Brain pericyte (primary cell): Measurements from ENCODE around the gene NOL3.

Source experiments
- DNase-seq: peaks from one replicate; pipeline ENCODE4 v3.0.0-alpha.2; 2012; ENCODE audit warnings: low read depth, low spot score

NOL3 gene

DNA sequence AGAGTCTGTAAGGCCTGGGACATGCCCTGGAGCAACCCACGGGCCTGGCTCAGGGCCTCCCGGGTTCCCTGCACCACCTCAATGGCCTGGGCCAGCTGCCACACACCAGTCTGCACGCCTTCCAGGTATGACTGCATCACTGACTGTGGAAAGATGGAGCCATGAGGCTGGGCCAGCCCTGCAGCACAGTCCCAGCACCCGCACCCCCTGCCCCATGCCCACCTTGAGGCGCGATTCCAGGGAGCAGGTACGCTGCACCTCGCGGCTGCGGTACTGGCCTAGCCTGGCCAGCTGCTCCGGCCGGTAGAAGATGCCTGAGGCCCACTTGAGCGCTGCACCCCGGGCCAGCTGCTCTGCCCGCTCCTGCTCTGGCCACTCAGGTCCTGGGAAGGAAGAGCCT, 18.5 kb downstream of the NOL3 start:
- no peak for DNase-seq

DNA sequence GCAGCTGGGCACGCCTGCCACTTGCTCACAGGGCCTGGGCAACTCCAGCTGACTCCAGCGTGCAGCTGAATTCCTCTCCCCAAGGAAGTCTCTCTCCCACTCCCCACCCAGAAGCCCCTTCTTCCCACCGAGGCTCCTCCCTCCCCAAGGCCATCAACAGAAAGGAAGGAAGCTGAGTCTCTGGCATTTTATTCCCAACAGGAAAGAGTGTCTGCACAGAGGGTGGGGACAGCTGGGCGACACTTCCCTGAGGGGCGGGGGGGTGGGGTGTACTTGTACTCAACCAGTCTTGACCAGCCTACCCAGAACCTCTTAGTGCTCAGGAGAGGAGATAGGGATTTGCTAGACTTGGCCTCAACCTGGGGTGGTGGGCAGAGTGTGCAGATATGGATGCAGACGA, 19.7 kb downstream of the NOL3 start, which contains the start of gene EXOC3L1:
TSS of gene EXOC3L1 (minus strand) at position 96 of the 400 bp plus-strand sequence. CDS start 460 bp downstream, outside the sequence.
- no peak for DNase-seq

DNA sequence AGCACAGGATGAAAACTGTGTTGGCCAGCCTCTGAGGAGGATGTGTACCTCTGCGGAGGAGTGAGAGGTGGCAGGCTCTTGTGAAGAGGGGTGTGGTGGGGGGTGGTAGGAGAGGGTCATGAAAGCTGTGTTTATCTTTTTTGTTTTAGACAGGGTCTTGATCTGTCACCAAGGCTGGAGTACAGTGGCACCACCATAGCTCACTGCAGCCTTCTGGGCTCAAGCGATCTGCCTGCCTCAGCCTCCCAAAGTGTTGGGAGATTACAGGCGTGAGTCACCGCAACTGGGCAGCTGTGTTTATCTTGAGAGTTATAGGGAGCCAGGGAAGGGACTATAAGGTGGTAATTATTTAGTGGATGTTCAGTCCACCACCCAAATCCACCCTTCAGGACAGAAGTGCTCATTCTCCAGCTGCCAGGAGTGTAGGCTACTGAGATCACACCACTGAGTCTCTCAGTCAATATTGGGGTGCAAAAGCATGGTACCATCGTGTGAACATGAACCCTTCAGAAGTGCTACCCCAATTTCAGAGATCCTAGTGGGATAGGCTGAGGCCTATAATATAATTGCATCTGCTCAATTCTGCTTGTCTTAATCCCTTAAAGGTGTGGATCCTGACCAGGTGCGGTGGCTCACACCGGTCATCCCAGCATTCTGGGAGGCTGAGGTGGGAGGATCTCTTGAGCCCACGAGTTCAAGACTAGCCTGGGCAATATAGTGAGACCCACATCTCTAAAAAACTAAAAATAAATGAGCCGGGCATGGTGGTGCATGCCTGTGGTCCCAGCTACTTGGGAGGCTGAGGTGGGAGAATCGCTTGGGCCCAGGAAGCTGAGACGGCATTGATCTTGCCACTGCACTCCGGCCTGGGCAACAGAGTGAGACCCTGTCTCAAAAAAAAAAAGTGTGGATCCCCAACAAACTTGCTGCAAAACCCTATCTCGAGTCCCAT, 20.4 kb downstream of the NOL3 start:
- DNase-seq: no peak

DNA sequence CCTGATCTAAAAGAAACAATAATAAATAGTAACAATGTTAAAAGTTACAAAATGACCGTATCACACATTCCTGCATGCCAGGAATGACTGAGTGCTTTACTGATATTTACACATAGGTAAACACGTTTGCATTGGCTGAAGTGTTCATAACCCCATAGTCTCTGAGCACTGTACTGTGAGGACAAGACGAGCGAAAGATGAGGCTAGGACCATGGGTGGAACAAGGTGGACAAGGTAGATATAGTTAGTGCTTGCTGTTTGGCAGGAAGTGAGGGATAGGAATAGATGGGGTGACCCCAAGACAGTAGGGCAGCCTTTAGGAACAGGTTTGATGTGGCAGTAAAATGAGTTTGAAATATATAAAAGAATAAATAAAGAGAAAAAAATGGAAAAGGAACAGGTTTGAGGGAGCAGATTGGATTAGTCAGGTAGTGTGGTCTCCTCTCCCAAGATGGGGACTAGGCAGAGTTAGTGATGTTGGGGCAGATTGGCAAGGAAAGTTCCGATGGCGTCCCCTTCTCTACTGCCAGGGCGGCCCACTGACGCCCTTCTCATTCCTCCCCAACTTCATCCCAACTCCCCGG, 21.2 kb downstream of the NOL3 start:
- no peak for DNase-seq

DNA sequence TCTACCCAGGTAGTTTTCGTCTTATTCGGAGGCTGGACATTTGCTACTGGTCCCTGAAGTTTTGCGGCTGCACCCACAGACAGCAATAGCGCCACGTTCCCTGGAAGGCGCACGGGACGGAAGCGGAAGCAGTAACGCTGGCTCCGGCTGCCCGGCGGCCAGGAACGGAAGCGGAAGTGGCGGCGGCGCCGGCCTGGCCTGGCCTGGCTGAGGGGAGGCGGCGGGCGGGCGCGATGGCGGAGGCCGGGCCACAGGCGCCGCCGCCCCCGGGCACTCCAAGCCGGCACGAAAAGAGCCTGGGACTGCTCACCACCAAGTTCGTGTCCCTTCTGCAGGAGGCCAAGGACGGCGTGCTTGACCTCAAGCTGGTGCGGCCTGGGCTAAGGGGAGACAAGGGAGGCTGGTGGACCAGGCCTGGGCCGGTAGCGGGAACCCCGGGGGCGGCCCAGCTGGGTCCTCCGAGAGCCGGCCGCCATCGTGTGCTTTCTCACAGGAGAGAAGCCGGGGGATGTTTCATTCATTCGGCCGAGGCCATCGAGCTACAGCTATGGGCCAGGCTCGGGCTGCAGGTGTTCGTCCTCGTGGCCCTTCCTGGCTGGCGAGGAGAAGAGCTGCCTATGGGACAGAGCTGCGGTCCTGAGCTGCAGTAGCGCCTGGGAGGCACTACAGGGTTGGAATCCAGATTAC, 21.8 kb downstream of the NOL3 start, which contains the start of gene E2F4:
TSS of gene E2F4 (plus strand) at position 161 of the 687 bp plus-strand sequence. CDS start at position 234, 73 bp downstream.
- peak; percentile 70 for DNase-seq

DNA sequence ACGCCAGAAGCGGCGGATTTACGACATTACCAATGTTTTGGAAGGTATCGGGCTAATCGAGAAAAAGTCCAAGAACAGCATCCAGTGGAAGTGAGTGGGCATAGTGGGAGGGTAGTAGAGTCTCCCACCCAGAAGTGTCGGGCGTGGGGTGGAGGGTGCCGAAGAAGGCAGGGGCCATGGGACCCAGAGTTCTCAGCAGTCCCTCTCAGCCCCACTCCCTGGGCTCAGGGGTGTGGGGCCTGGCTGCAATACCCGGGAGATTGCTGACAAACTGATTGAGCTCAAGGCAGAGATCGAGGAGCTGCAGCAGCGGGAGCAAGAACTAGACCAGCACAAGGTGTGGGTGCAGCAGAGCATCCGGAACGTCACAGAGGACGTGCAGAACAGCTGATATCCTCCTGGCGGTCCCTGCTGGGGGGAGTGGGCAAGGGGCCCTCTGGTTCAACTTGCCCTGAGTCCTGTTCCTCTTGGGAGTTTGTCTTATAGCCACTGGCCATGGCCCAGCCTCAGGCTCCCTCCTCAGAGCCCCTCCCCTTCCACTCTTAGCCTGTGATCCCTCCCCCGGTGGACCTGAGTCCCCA, 22.5 kb downstream of the NOL3 start:
- no peak for DNase-seq

DNA sequence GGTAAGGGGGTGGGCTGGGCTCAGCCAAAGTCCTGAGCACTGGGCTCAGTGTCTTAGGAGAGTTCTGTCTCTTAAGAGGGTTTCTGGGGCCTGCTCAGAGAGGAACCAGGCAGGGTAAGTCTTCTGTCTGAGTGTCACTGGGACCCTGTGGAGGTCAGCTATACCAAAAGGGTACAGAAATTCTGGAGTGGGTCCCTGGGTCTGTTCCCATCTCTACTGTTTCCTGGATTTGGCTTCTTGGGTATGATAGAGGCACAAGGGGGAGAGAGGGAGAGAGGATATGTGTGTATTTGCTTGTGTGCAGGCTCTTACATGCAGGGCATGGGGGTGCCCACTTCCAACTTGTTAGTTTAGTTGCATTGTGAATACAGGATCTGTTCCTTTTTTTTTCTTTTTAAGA, 23.2 kb downstream of the NOL3 start:
- no peak for DNase-seq

DNA sequence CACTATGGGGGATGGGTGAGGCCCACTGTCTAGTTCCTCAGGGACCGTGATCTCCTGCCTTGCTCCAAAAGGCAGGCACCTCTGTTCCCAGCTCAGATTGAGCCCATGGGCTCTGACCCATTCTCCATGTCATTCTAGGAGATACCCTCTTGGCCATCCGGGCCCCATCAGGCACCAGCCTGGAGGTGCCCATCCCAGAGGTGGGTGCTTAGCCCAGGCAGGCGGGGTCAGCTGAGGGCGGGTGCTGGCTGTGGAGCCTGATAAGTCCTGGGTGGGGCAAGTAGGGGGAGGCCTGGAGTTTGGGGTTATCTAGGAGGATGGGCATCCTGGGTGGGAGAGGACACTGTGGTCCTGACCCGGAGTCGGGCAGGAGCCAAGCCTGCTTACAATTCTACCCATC, 23.9 kb downstream of the NOL3 start:
- DNase-seq: no peak

DNA sequence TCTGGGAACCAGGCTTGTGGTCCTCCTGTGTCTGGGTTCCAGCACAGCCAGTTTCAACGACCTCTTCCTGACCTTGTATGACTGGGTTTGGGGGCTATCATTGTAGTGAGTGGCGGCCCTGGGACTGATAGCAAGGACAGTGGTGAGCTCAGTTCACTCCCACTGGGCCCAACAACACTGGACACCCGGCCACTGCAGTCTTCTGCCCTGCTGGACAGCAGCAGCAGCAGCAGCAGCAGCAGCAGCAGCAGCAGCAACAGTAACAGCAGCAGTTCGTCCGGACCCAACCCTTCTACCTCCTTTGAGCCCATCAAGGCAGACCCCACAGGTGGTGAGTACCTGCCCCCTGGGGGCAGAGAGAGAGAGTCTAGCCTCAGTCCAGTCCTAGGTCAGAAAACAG, 25.3 kb downstream of the NOL3 start:
- no peak for DNase-seq

DNA sequence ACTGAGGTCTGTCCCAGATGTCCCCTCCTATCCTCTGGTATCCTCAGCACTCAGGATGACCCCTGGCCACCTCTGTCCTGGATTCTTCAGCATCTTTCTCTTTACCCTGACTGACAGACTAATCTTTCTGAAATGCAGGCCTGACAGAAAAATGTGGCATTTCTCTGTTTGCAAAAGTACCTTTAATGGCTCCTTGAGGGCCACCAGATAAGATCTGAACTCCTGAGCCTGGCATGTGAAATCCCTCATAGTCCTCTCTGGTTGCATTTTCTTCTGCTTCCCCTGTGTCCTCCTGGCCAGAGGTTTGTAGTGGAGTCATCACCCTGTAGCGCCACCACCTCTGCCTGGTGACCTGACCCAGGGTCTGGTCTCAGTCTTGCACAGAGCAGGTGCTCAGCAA, 26.5 kb downstream of the NOL3 start:
- no peak for DNase-seq

DNA sequence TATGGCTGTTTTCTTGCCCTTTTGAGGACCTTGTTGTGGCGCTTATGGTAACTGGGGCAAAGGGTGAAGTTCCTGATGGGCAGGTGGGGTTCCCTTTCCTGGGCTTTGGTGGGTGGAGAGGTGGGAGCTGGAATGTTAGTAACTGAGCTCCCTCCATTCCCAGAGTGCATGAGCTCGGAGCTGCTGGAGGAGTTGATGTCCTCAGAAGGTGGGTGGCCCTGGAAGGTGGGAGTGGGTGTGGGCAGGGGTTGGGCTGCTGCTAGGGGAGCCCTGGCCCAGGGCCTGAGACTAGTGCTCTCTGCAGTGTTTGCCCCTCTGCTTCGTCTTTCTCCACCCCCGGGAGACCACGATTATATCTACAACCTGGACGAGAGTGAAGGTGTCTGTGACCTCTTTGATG, 27.4 kb downstream of the NOL3 start:
- no peak for DNase-seq

DNA sequence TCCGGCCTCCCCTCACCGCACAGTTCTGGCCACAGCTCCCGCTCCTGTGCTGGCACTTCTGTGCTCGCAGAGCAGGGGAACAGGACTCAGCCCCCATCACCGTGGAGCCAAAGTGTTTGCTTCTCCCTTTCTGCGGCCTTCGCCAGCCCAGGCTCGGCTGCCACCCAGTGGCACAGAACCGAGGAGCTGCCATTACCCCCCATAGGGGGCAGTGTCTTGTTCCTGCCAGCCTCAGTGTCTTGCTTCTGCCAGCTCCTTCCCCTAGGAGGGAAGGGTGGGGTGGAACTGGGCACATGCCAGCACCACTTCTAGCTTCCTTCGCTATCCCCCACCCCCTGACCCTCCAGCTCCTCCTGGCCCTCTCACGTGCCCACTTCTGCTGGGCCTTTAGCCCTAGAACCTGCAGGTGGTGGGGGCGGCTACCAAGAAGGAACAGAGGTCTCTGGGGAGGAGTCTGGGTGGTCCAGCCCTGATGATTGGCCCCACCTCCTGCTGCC, 27.9 kb downstream of the NOL3 start:
- DNase-seq: no peak

DNA sequence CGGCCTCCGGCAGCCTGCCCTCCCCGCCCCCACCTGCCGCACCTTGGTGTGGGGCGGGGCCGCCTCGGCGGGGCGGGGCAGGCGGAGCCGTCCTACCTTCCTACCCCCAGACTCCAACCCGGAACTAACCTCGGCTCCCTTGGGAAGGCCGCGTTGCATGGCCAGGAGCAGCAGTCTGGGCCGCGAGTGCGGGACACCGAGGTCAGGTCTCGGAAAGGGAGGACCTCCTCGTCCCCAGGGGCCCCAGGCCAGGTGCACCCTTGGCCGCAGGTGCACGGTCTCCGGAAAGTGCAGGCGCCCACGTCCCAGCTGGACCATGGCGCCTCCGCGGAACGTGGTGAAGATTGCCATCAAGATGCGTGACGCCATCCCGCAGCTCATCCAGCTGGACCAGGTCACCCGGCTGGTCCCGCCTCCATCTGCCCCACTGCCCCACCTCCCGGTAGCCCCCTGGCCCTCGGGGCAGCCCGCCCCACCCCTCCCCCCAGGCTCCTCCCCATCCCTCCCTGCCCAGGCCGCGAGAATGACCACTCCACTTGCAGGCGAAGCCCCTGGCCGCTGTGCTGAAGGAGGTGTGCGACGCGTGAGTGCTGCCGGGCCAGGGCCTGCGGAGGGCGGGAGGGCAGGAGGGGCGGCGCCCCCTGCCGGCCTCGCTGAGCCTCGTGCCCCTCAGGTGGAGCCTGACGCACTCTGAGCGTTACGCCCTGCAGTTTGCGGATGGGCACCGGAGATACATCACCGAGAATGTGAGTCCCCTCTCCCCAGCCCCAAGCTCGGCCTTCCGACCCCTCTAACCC, 28.9 kb downstream of the NOL3 start, which contains the start of gene ELMO3:
TSS of gene ELMO3 (plus strand) at position 121 of the 797 bp plus-strand sequence. CDS start at position 317, 196 bp downstream.
- no peak for DNase-seq

DNA sequence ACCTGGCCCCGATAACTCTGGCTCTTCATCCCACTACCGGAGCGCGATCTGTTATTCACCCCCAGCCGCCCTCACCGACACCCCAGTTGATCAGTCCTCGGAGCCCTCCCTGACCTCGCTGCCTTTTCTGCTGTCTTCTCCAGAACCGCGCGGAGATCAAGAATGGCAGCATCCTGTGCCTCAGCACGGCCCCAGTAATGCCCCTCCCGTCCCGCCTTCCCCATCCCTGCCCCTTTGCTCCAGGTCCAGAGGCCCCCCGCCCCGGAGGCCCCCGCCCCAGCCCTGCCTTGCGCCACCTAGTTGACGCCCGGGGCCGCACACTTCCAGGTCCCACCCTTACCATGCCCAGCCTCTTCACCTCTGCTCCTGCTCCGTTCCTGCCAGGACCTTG, 29.5 kb downstream of the NOL3 start:
- DNase-seq: no peak

DNA sequence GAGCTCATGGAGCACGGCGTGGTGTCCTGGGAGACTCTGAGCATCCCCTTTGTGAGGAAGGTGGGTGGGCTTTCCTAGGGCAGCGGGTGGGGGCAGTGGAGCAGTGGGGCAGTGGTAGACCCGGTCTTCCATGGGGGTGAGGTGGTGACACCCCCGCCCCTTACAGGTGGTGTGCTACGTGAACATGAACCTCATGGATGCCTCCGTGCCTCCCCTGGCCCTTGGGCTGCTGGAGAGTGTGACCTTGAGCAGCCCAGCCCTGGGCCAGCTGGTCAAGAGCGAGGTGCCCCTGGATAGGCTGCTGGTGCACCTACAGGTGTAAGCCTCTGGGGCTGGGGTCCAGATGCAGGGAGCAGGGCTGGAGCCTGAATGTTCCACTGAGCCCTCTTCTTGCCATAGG, 30.2 kb downstream of the NOL3 start:
- no peak for DNase-seq

DNA sequence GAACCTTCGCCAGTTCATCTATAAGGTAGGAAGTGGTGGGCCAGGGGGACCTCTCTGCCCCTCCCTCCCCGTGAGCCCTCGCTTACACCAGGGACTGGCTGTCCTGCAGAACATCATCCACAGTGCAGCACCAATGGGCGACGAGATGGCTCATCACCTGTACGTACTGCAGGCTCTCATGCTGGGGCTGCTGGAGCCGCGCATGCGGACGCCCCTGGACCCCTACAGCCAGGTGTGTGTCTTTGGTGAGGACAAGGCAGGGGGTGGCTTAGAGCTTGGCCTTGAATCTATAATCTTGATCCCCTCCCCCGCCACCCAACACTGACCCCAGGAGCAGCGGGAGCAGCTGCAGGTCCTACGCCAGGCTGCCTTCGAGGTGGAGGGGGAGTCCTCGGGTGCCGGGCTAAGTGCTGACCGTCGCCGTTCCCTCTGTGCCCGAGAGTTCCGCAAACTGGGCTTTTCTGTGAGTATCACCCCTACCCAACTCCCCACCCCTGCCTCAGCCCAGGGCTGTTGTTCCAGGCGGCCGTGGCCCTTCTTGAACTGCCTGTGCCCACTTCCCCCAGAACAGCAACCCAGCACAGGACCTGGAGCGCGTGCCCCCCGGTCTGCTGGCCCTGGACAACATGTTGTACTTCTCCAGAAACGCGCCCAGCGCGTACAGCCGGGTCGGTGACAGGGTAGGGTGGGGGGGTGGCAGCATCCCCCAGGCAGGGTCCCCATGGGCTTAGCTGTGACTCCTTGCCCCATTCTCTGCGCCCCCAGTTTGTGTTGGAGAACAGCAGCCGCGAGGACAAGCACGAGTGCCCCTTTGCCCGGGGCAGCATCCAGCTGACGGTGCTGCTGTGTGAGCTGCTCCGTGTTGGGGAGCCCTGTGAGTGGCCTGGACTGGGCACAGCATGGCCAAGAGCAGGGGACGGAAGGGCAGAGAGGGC, 31.3 kb downstream of the NOL3 start:
- no peak for DNase-seq

DNA sequence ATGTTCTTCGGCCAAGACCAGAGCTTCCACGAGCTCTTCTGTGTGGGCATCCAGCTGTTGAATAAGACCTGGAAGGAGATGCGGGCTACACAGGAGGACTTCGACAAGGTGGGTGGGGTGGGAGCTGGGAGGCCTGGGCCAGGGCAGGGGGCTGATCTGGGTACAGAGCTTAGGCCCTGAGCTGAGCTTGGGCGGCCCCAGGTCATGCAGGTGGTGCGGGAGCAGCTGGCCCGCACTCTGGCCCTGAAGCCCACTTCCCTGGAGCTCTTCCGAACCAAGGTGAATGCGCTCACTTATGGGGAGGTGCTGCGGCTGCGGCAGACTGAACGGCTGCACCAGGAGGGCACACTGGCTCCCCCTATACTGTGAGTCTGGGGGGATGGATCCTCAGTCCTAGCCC, 32.1 kb downstream of the NOL3 start:
- no peak for DNase-seq

DNA sequence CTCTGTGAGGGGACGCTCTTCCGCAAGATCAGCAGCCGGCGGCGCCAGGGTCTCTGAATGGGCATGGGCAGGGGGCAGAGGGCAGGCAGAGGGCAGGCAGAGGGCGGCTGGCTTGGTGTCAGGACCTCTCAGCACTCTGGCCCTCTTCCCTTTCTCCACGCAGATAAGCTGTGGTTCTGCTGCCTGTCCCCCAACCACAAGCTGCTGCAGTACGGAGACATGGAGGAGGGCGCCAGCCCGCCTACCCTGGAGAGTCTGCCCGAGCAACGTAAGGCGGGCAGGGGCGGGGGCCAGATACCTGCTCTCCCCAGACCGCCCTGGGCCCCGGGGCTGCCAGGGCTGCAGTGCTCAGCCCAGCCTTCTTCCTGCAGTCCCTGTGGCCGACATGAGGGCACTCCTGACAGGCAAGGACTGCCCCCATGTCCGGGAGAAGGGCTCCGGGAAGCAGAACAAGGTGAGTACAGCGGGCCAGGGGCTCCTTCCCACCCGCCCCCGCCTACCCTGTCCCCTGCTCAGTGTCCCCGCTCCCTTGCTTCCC, 32.7 kb downstream of the NOL3 start:
- DNase-seq: no peak

DNA sequence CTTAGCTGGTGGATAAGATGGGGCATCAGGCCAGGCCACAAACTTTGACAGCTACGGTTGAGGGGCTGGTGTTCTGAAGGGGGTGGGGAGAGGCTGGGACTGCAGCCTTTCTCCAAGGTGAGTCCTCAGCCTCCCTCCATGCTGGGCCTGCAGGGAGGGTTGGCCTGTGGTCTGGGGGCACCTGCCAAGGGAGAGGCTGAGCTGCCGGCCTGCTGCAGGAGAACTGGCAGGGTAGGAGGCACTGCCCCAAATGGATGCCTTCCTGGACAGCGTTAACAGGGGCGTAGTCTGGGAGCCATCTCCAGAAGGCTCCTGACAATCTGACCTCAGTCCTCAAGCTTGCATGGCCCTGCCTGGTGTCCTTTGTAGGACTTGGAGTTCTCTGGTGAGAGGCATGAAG, 33.7 kb downstream of the NOL3 start:
- no peak for DNase-seq
